HCEC 1CT (cell line): ENCODE results near the gene RCBTB2.

Experiments used
- DNase-seq: peaks from one replicate; pipeline ENCODE4 v3.0.0-alpha.2; 2017

RCBTB2 gene

DNA sequence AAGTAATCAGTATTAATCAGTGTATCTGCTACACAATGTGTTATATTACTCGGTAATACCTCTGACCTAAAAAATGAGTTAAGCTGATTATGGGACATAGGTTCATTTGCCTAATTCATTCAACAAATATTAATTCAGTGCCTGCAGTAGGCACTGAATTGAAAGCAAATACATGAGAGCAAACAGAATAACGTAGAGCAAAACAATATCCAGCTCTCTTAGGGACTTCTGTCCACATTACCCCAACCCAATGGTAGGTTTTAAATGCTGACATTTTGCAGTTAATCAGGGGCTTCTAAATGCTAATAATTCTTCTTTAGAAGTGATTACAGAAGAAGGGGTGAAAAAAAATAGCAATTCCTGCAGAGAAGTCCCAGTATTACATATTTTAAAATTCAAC lies 4.9 kb downstream of the RCBTB2 start:
- no peak for DNase-seq

DNA sequence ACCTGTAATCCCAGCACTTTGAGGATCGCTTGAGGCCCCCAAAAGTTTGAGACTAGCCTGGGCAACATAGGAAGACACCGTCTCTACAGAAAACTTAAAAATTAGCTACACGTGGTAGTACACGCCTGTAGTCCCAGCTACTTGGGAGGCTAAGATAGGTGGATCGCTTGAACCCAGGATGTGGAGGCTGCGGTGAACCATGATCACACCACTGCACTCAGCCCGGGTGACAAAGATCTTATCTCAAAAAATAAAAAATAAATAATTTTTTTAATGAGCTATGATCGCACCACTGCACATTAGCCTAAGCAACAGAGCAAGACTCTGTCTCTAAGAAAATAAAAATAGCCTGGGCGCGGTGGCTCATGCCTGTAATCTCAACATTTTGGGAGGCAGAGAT lies 6.6 kb downstream of the RCBTB2 start:
- DNase-seq, result no peak

DNA sequence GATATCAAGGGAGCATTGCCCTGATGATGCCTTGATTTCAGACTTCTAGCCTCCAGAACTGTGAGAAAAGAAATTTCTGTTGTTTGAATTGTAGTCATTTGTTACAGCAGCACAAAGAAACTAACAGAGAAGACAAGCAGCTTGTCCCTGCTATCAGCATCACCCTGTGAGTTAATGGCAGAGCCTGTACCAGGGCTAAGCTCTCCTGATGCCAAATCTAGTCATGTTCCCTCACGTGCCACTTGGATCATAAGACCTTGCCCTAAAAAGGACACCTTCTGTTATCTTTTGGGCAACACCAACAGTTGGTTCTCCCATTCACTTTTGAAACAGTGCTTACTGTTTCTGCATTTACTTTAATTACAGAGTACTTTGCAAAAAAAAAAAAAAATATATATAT lies 14.8 kb downstream of the RCBTB2 start:
- DNase-seq, result no peak

DNA sequence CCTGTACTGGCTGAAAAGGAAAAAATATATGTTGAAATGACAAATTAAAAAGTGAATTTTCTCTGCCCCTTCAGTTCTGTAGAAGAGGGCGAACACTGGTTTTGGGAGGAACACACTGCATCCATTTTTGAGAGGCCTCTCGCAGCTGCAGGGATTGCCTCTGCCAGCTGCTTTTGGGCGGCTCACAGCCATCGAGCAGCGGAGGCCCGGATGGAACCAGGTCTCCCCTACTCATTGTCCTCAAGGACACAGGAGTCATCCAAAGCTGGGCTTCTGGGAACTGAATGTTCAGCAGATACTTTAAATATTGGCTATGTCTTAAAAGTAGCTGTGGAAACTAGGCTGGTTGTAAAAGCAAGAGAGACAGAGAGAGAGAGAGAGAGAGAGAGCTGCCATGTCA lies 17.1 kb downstream of the RCBTB2 start:
- no peak for DNase-seq

DNA sequence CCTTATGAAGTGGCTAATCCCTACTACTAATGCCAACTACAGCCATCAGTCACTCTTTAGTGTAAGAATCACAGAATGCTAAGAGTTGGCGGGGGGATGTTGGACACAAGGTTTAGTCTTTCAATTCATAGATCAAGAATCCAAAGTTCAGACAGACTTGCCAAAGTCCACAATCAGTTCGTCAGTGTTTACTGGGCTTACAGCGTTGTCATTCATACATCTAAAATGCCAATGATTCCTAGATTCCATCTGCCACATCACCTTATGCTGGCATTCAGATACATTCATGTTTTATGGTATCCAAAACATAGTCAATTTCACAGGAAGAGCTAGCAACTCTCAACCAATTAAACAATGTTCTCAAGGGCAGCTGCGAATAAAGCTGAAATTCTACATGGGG lies 18.1 kb downstream of the RCBTB2 start:
- DNase-seq, result no peak

DNA sequence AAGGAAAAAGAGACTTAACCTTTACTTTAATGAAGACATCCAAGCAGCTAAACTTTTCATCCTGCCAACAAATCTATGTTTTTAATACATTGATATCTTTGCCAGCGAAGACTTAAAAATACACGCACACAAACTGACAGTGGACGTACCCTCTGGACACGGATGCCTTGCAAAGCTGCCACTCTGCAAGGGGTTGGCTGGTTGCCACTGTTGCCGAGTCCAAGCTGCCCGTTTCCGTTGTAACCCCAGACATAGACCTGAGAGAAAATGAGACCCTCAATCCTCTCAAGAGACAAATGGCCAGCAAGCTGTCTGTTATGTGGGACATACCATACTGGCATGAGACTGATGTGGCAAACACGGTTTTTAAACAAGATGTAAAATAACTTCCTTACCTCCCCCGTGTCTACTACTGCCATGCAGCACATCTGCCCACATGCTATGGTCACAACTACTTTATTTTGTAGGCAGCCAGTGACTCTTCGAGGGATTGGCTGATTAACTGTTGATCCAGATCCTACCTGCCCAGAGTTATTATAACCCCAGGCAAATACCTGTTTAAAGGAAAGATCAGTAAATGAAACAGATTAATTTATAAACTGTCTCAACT lies 21.2 kb downstream of the RCBTB2 start:
- DNase-seq, result no peak

DNA sequence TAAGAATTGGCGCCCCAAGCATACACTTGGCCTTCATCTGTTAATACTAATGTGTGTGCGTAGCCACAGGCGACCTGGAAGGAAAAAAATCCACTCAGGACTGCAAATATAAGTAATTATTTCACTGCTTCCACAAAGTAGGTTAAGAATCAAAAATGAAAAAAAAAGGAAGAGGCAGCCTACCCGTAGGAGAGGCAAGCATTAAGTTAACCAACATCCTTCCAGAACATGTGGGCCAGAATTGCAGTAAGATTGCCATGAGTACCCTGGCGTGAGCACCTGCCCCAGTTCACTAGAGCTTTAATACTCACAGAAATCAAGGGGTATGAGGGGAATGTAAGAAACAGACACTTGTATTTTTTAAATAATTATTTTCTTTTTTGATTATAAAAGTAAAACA lies 22.2 kb downstream of the RCBTB2 start:
- DNase-seq, result no peak

DNA sequence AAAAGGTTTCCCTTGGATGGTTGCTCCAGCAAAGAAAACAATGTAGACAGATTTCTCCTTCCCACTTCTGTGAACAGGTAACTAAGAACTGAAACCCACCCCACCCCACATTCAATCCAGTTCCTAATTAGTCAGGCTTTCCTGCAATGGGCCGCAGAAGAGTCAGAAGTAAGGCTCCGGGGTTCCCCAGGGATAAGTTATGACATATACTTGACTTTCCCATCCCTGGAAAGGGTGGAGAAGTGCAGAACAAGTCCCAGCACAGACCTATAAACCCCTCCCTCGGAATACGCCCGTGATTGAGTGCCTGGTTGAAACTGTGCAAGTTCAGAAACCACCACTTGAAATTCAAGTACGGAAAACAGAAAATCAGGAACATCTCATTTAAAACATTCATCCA lies 24.9 kb downstream of the RCBTB2 start:
- no peak for DNase-seq

DNA sequence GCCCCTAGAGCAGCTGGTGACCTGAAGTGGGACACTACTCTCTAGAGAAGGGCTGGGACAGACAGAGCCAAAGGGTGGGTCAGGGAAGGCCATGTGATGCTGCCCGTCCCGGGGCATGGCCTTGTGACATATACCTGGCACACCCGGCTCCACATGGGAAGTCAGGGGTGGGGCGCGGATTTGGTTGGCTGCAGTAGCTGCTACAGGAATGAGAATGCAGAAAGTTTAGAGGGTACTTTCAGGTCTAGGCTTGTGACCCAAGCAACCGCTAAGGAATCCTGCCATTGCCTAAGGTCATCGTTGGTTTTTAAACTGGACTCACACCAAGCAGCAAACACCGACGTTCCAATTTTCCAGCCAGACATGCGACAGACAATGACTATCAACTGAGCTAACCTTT lies 25.9 kb downstream of the RCBTB2 start:
- no peak for DNase-seq

DNA sequence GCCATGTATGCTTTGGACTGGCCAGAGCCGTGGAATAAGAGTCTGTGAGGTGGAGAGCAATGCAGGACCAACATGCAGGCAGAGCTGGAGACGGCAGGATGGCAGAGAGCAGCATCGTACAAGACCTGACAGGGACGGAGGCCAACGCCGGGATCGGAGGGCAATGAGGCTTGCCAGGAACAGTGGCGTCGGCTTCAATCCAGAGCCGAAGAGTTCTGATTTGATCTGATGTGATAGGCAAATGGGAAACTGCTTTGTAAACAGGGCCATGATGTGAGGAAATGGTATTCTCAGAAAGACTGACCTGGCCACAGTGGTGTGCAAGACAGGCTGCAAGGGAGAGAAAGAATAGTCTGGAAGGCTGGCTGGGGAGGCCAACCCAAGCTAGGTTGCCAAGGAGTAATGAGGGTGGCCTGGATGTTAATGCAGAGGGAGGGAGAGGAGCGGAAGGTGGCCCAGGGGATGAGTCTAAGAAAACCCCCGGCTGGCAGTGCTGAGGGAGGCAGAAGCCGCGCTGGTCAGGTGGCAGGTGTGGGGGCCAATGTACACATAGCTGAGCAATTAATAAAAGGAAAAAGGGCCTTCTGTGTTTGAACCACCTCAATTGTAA lies 26.7 kb downstream of the RCBTB2 start:
- DNase-seq, result no peak

DNA sequence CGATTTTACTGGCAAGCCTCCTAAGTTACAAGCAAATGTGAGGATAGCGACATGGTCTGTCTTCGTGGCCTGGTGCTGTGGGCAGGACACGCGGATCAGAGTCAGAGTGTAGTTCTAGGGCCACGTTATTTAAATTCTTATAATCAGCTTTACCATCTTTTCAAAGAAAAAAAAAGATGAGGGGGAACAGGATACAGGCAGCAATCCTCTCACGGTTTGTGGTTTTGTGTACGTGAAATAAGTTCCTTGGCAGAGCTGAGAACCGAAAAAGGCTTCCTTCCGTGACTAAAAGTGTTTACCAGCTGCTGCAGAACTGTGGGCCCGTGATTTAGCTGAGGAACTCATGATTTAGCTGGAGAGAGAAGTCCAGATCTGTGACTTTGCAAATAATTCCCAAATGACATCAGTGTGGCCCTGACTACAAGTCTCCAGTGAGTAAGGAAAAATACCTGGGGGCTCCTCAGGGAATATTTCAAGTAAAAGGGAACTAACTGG lies 27.2 kb downstream of the RCBTB2 start:
- no peak for DNase-seq

DNA sequence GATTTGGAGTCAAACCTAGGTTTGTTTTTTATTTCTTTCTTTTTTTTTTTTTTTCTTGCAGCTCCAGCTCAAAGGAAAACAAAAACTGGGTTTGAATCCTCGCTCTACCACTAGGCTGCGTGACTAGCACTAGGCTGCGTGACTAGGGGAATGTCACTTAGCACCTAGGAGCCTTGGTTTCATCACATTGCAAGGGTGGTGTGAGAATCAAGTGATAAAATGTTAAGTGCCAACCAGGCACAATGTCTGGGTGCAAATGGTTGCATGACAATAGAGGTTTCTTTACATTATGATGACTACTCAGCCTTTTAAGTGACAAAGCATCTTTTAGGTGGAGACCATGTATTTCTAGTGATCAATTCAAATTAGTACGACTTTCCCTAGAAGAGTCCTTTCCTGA lies 27.9 kb downstream of the RCBTB2 start:
- no peak for DNase-seq

DNA sequence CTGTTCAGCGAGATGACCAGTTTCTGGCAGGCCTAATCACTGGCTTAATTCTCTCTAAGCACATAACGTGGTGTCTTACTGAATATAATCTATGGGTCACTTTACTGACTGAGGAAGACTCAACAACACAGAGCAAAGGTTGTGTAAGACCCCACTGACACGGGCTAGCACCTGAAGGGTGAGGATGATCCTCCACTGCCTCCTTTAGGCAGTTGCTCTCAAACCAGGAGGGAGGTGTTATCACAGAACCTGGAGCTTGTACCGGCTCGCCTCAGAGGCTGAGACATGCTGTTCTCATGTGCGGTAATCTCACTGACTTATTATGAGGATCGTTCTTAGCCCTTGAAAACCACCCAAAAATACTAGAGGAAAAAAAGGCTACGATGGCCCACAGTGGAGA lies 28.3 kb downstream of the RCBTB2 start:
- DNase-seq, result no peak

DNA sequence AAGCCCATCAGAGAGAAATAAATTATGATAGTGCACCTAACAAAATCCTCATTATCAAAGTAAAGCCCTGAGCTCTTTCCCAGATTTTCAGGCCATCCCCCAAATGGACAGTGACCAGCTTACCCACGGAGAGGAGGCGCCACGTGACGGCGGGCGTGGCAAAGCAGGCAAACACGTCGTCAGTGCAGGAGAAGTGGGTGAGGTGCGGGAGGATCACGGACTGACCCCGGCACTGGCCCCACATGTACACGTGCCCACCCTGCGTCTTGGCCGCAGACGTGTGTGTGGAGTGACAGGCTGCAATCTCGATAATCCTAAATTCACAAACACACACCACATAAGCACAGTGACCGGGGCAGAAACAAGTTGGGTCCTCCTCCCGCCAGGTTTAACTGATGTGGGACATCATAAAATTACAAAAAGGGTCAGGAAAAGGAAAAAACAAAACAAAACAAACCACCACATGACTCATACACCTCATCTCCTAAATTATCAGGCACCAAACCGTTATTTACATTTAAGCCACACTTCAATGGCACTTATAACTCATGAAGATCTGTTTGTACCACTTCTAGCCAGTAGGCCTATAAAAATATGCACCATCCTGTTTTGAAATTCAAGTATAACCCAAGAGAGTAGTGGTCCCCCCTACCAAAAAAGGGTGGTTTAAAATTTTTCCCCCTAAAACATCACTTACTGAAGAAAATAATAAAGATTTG lies 30.1 kb downstream of the RCBTB2 start:
- DNase-seq, result no peak

DNA sequence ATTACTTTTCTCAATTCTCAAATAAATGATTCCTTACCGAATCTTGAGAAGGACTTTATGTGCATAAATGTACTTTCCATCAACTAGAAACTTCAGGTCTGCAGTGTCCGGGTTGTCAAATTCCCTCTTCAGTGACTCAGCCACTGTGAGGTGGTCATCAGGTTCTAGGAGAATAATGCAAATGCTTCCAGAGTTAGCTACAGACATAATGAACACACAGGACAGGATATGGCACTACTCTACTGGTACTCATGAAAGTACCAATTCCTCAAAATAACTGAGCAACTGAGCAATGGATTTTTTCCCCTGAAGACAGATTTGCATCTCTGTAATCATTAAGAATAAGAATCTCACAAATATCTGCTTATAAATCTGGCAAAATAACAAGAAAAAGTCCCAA lies 31.2 kb downstream of the RCBTB2 start:
- no peak for DNase-seq

DNA sequence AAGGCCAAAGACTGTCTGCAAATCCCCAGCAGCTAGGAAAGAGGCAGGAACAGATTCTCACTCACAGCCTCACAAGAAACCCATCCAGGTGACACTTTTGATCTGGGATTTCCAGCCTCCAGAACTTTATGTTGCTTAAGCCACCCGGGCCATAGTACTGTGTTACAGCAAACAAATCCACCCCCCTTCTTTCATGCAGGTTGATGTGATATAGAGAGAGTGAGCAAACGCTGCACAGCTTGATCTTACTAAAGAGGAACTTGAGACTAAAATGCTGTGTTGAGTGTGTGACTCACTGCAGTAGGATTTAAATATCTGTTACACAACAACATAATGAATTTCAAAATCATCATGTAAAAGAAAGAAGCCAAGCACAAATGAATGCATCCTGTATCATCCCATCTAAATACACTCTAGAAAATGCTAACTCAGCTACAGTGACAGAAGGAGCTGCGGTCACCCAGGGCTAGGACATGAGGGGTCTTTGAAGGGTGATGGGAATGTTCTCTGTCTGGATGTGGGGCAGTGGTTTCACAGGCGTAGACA lies 32.2 kb downstream of the RCBTB2 start:
- DNase-seq, result peak; percentile 89

DNA sequence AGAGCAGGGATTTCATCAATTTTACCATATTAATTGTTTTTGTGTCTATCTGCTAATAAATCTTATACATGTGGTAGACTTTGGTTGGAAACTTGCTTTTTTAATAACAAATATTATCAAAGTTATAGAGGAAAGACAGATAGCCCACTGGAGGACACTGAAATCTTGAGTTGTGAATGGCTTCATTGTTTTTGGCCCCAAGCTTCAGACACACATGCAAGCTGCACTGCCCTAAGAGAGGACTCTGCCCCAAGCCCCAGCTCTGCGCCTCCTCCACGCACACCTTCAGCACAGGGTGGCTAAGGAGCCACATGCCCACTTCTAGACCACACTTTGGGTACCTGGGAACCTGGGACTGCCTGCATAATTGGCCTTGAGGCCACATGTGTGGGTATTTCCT lies 35.2 kb downstream of the RCBTB2 start:
- DNase-seq, result no peak

DNA sequence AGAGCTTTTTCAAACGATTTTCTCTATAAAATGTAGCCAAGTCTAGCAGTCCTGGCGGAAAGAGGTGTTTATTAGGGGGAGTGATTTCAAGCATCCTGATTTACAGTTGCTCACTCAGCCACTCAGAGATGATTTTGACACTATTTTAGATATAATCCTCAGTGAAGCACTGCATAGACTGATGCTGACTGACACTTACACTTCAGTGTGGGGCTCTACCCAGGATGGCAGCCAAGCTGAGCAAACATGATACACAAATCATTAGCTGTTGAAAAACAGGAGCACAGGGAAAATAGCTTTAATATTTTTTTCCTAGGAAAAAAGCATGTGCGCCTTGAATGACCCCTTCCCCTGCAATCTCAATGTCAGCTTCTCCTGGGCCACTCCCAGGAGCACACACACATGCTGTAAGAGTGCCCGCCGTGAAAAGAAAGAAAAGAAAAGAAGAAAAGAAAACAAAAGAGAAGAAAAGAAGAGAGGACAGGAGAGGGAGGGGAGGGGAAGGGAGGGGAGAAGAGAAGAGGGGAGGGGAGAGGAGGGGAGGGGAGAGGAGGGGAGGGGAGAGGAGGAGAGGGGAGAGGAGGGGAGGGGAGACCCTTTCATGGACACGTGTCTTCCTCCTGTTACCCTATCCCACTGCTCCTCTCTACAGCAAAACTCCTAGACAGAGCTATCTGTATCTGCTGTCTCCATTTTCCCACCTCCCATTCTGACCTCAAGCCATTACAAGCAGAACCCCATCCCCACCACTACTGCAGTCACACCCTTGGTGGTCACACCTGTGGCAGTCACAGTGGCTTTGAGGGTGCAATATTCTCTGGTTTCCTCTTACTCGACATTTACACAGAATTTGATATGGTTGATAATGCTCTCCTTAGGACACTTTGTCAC lies 36.4 kb downstream of the RCBTB2 start:
- no peak for DNase-seq

DNA sequence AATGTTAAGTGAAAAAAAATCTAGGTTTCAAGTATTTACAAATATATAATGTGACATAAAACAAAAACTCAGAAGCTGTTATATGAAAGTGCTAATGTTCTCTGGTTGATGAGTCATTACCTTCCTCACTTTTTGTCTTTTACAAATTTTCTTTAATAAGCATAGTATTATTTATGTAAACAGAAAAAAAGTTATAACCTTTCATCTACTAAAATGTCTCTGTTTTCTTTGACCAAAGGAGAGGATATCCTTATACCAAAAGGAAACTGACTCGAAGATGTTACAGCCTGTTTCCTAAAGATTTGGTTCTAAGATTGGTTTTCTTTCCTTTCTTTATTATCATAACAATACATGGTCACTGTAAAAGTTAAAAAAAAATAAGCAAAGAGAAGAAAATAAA lies 38.0 kb downstream of the RCBTB2 start:
- no peak for DNase-seq

DNA sequence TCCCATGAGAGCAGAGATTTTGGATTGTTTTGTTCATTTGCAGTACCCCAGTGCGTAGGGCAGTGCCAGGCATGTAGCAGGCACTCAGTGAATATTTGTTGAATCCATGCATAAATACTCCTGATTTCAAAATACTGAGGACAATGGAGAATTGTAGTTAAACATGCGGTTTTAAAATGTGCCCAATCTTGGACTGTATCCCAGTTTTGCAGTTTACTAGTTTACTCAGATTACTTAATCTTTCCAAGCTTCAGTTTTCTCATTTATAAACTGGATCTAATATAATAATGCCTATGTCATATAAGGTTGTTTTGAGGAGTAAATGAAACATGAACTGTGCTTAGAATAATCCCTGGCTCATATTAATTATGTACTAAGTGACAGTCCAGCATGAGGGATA lies 39.0 kb downstream of the RCBTB2 start:
- DNase-seq, result no peak

DNA sequence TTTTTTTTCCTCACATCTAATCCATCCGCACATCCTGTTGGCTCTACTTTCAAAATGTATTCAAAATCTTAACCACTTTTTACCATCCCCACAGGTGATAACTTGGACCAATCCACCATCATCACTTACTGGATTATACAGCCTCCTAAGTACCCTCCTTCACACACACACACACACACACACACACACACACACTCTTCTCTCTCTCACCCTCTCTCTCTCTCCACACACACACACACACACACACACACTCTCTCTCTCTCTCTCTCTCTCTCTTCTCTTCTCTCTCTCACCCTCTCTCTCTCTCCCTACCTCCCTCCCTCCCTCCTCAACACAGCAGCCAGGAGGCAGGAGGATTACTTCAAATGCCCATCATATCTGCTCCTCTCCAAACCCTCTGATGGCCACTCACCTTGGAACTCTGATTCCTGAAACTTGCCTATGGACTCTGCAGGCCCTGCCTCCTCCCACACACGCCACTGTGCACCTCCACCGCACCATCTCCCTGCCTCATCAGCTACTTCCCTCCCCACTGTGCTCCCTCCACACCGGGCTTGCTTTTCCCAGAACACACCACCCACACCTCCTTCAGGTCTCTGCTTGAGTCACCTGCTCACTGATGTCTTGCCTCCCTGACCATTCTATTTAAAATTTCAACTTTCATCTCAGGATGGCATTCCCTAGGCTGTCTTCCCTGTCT lies 39.7 kb downstream of the RCBTB2 start:
- DNase-seq, result no peak

DNA sequence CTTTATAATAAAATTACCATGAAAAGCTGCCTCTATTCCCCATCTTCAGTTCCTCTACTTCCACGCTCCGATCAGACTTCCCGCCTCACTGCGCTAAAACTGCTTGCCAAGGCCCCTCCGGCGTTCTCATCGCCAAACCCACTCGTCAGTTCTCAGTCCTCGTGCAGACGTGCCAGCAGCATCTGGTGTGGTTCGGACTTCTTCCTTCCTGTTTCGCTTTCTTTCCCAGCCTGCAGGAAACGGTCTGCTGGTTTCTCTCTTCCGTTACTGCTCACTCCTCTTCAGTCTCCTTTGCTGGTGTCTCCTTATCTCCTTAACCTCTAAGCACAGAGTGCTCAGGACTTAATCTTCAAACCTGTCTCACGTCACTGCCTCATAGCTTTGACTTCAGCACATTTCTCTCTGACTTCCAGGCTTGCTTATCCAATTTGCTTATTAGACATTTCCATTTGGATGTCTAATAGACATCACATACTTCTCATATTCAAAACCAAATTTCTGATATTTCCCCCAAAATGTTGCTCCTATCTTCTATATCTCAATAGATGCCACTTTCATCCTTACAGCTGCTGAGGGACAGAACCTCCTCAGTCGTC lies 40.3 kb downstream of the RCBTB2 start:
- DNase-seq, result peak; percentile 56
